K562 (cell line): Measurements from ENCODE around the gene PCDH9. TPM values are rescaled to one million over a fixed set of nuclear protein-coding genes. Genes with fewer than 3 reads are reported as not detected.
A peak's percentile ranks its signal among the peaks of the same experiment; 100 is the strongest.

Experiments
- ATAC-seq: fragments of 200-7000 bp; cut with Tn5 transposase; 3 replicates; pipeline ENCODE4 v1.9.1; 2020; ENCODE audit warnings: moderate library complexity
- BruUV-seq: library from RNA; stranded (reverse); fragments of 400-500 nt; replicated peaks from 2 replicates; lab custom pipeline; 2021; lab: Mats Ljungman, UMichigan
- CTCF ChIA-PET: fragments of 300-600 bp; formaldehyde crosslinking; extraction: SDS; loops from one replicate; lab custom pipeline; 2021; ENCODE audit warnings: low intra/inter-chr PET ratio; lab: Yijun Ruan, JAX
- POLR2A ChIA-PET: fragments of 300-600, 350-650 bp; sonication (Branson Sonifier 250); formaldehyde crosslinking; extraction: SDS; loops from one replicate; lab custom pipeline; 2021; ENCODE audit warnings: antibody characterized with exemption, inconsistent platforms; lab: Yijun Ruan, JAX
- DNase-seq, 4 experiments: peaks; one replicate each; pipeline versions ENCODE4 v3.0.0 to v3.0.0-alpha.2; 2011 to 2018; ENCODE audit warnings: low spot score in 3 of 4, mixed read lengths in 3 of 4; ENCODE audit errors: extremely low read depth in 1 of 4
- FAIRE-seq: peaks from 2 replicates; lab custom pipeline; 2011; peaks lifted over from hg19 to GRCh38; lab: Jason Lieb, UNC
- H2AFZ ChIP-seq: 2 replicates; pipeline ENCODE4 v1.6.0; 2011; ENCODE audit warnings: low read depth, low read length, control low read depth, inconsistent platforms
- H3K27ac ChIP-seq: fragments of 200-600 bp; 3 replicates; pipeline ENCODE4 v1.8.0; 2011; ENCODE audit warnings: low read depth, mild to moderate bottlenecking, control low read depth, inconsistent platforms, low read length, moderate library complexity, mixed read lengths; ENCODE audit errors: extremely low read depth
- H3K27me3 ChIP-seq, 2 experiments: fragments of 300-600 bp in 1 of 2; 2 replicates in 1 of 2; 3 replicates in 1 of 2; pipeline versions ENCODE4 v1.6.0 to v1.8.0; 2011; ENCODE audit warnings: inconsistent platforms in 2 of 2, low read length in 2 of 2, mild to moderate bottlenecking in 1 of 2, mixed read lengths in 1 of 2, moderate library complexity in 1 of 2; ENCODE audit not compliant: control insufficient read depth in 2 of 2, insufficient read depth in 2 of 2
- H3K36me3 ChIP-seq: fragments of 300-600 bp; 3 replicates; pipeline ENCODE4 v1.8.0; 2011; ENCODE audit warnings: mild to moderate bottlenecking, low read length, inconsistent platforms; ENCODE audit not compliant: control insufficient read depth, insufficient read depth
- H3K4me1 ChIP-seq, 2 experiments: fragments of 200-600 bp in 1 of 2; replicated peaks in 1 of 2; 2 replicates in 1 of 2; 3 replicates in 1 of 2; pipeline versions ENCODE4 v1.5.1 to v1.8.0; 2011; ENCODE audit warnings: inconsistent platforms in 2 of 2, low read length in 2 of 2, mild to moderate bottlenecking in 1 of 2, mixed read lengths in 1 of 2, moderate library complexity in 1 of 2; ENCODE audit not compliant: control insufficient read depth in 2 of 2, insufficient read depth in 2 of 2
- H3K4me2 ChIP-seq: 2 replicates; pipeline ENCODE4 v1.6.1; 2011; ENCODE audit warnings: low read length, control low read depth, inconsistent platforms, mixed read lengths; ENCODE audit not compliant: insufficient read depth
- H3K4me3 ChIP-seq: fragments of 200-600 bp; sonication (generic), shearing (Covaris generic); 2 replicates; pipeline ENCODE4 v1.5.1; 2016; ENCODE audit warnings: control low read depth, inconsistent platforms
- H3K79me2 ChIP-seq: fragments of 200-600 bp; 3 replicates; pipeline ENCODE4 v1.8.0; 2011; ENCODE audit warnings: low read length, inconsistent platforms; ENCODE audit not compliant: control insufficient read depth, insufficient read depth
- H3K9ac ChIP-seq, 2 experiments: 2 replicates each; pipeline versions ENCODE4 v1.6.0 to v1.6.1; 2011; ENCODE audit warnings: low read depth in 2 of 2, low read length in 2 of 2, control low read depth in 1 of 2, inconsistent platforms in 1 of 2, mild to moderate bottlenecking in 1 of 2, mixed read lengths in 1 of 2; ENCODE audit not compliant: insufficient read depth in 1 of 2
- H3K9me1 ChIP-seq: one replicate; pipeline ENCODE4 v1.6.0; 2011; ENCODE audit warnings: inconsistent platforms, mild to moderate bottlenecking, low read length, moderate library complexity; ENCODE audit not compliant: control insufficient read depth, insufficient read depth
- H3K9me3 ChIP-seq: replicated peaks from 2 replicates; pipeline ENCODE4 v1.5.1; 2011; ENCODE audit warnings: low read depth, low read length, inconsistent platforms; ENCODE audit not compliant: control insufficient read depth, insufficient read depth
- H4K20me1 ChIP-seq: replicated peaks from 2 replicates; pipeline ENCODE4 v1.6.1; 2011; ENCODE audit warnings: low read length, inconsistent platforms, mixed read lengths; ENCODE audit not compliant: control insufficient read depth, insufficient read depth
- CCAR2 ChIP-seq: fragments of 200-400 bp; formaldehyde crosslinking; IDR thresholded peaks from 2 replicates; pipeline ENCODE4 v1.6.1; 2017; ENCODE audit warnings: mild to moderate bottlenecking, low read depth, low read length
- MCM3 ChIP-seq: fragments of 450-650 bp; IDR thresholded peaks from 2 replicates; pipeline ENCODE4 v1.6.1; 2016
- MED1 ChIP-seq: sonication (generic); formaldehyde crosslinking; IDR thresholded peaks from 2 replicates; pipeline ENCODE4 v1.8.1; 2023; ENCODE audit warnings: missing genetic modification reagents, borderline replicate concordance
- PATZ1 ChIP-seq: fragments of 250-450 bp; sonication (Bioruptor Pico); IDR thresholded peaks from 2 replicates; pipeline ENCODE4 v1.5.0; 2020; ENCODE audit warnings: mild to moderate bottlenecking, borderline replicate concordance
- RFX1 ChIP-seq: fragments of 450-650 bp; IDR thresholded peaks from 2 replicates; pipeline ENCODE4 v1.6.1; 2016; ENCODE audit warnings: mild to moderate bottlenecking, moderate library complexity
- TCF7 ChIP-seq: sonication (generic); IDR thresholded peaks from 2 replicates; pipeline ENCODE4 v1.6.1; 2016; ENCODE audit warnings: antibody characterized with exemption, borderline replicate concordance
- WGBS: fragments of 100-300 bp; shearing (Covaris generic); methylation state at CpG from one replicate; pipeline ENCODE4 v1.1.6; 2016; ENCODE audit warnings: low coverage, mixed read lengths; ENCODE audit not compliant: insufficient coverage; ENCODE audit errors: missing lambda C conversion rate; 5-methylcytosine and 5-hydroxymethylcytosine counted together
- in situ Hi-C: fragments of 300-500 bp; cut with MboI; formaldehyde crosslinking; loops from 4 replicates; pipeline ENCODE4 v1.15.0; 2018; ENCODE audit warnings: inconsistent platforms, mixed read lengths
- intact Hi-C: fragments of 100-400 bp; cut with micrococcal nuclease; formaldehyde crosslinking; loops from 2 replicates; pipeline ENCODE4 v1.14.2; 2022
- polyA plus RNA-seq, 8 experiments: library from polyadenylated mRNA; depleted of rRNA in 4 of 8; stranded (reverse) in 5 of 8; unstranded in 3 of 8; fragments of >200 nt; fragmentation: Nextera tagmentation in 2 of 8; fragmentation: Illumina TruSeq in 1 of 8; extraction: Ambion mirVana in 2 of 8; extraction: Trizol in 1 of 8; gene quantifications; 2 replicates each; pipeline versions ENCODE4 v1.2.1 to v1.2.3, GENCODE V29; 2011 to 2014; ENCODE audit warnings: inconsistent platforms in 1 of 8, missing spikeins in 1 of 8
- total RNA-seq, 7 experiments: library from RNA; depleted of rRNA in 6 of 7; stranded (reverse); fragments of >200 nt in 6 of 7; fragmentation: Illumina TruSeq in 2 of 7; extraction: Trizol in 2 of 7; gene quantifications; 2 replicates each; pipeline versions ENCODE4 v1.2.1 to v1.2.3, GENCODE V29; 2011 to 2021; ENCODE audit warnings: low replicate concordance in 1 of 7

The PCDH9 gene
- total and polyA plus RNA-seq, 9 of the 15 experiments (the other 6 are each of a cell fraction or from before 2014, with no cell fraction given): 1.1 to 6.7 (median 4.9) TPM

DNA sequence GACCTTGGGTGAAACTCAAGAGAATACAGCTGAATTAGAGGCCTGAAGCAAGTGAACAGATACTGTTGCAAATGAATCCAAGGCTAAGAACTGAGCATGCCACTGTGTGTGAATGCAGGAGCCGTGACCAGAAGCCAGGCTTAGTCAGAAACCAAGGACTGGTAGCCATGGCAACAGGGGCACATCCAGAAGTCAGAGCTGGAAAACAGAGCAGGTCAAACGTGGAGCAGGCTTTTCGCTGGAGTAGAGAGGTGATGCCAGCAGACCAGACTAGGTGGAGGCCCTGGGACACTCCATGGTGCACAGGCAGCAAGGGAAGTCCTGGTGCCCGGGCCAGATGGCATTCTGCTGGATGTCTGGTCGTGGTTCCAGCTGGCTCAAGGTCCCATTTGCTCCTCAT lies 564.1 kb downstream of the PCDH9 start:
- no peak for FAIRE-seq
- no peak for TF ChIP-seq MCM3
- TF ChIP-seq PATZ1 (CRISPR knock-in tag): no peak
- no peak for TF ChIP-seq MED1
- no peak for TF ChIP-seq TCF7
- TF ChIP-seq CCAR2: no peak
- peak; percentile 63 for TF ChIP-seq RFX1
- TF ChIP-seq, all 486 proteins: peak for 1
- ChIA-PET POLR2A (no interaction called here), CTCF (no interaction called here)
- intact Hi-C loops: no loop called here
- Histone ChIP-seq H2AFZ (no peak overlapping the region), H3K27me3 (no peaks in the 10 kb centered on the region), H3K9ac (no peak overlapping the region), H3K27ac (no peak overlapping the region), H3K4me2 (no peak overlapping the region), H3K4me3 (no peak overlapping the region), H3K9me1 (no peaks in the 10 kb centered on the region), H3K36me3 (no peaks in the 10 kb centered on the region), H3K79me2 (no peaks in the 10 kb centered on the region), H3K4me1 (no peaks in the 10 kb centered on the region), H4K20me1 (no peaks in the 10 kb centered on the region), H3K9me3 (no peaks in the 10 kb centered on the region)
- WGBS: 27% methylated on average over 4 of the region's 5 CpGs
- ATAC-seq (no peak), DNase-seq (no peak)
- BruUV-seq: no TSS peak
- in situ Hi-C loops: no loop called here
